ENCODE data around the gene PKD1. TPM values are rescaled to one million over a fixed set of nuclear protein-coding genes. Genes with fewer than 3 reads are reported as not detected.
"Not testable (repeated sequence)": the region's sequence is repeated elsewhere in the genome, so short reads cannot be mapped to it uniquely, and the experiment has no call there.

PKD1 gene
- total RNA-seq, 2 donors from 2014 or later, result 71.8 to 122 TPM

DNA sequence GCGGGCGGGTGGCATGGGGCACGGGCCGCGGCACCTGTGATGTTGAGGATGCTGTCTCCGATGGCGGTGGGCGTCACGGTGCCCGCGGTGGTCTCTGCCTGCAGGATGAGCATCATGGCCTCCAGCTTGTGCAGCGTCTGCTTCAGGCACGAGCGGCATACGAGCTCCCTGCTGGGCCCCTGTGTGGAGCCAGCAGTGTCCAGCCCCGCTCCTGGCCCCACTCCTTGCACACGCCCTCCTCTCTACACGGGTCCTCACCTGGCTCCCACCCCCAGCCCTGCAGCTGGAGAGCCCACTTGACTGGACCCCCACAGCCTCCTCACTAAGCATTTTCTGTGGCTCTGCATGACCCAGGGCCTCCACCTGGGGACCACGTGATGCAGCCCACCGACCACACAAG lies 31.2 kb downstream of the PKD1 start:
- H3K27me3 Mint-ChIP-seq; H3K4me1 Mint-ChIP-seq; ATAC-seq (replicated peaks); H3K27ac Mint-ChIP-seq; H3K4me3 Mint-ChIP-seq; H3K9me3 Mint-ChIP-seq: not testable (repeated sequence)
- peaks cover 15% of the 10 kb centered on the region for H3K36me3 Mint-ChIP-seq (ENCODE audit: low read depth)

DNA sequence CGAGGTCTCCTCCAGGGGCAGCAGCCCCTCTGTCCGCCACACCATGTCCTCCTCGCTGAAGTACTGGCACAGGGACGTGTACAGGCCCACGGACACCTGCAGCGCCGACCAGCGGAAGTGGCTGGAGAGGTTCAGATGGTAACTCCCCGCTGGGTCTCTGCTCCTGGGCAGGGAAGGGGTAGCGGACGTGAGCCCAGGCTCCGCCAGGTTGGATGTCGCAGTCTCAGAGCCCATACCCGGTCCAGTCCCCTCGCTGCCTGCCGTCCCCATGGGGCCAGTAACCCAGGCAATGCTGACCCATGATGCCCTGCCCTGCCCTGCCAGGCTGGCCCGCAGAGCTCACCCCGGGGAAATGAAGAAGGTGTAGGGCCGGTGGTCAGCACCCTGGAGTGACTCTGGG lies 33.2 kb downstream of the PKD1 start:
- Mint-ChIP-seq H3K4me1 (no peaks in the 10 kb centered on the region), H3K9me3 (no peaks in the 10 kb centered on the region), H3K36me3 (ENCODE audit: low read depth) (peaks cover 18% of the 10 kb centered on the region), H3K4me3 (no peak overlapping the region), H3K27ac (no peak overlapping the region), H3K27me3 (no peaks in the 10 kb centered on the region)
- no peak for ATAC-seq (replicated peaks)

GRCh38 chr16:2101581-2101980 lies 34.1 kb downstream of the PKD1 start:
- not testable (repeated sequence) for H3K27ac Mint-ChIP-seq; H3K27me3 Mint-ChIP-seq; H3K4me3 Mint-ChIP-seq; H3K9me3 Mint-ChIP-seq; ATAC-seq (replicated peaks); H3K4me1 Mint-ChIP-seq
- peaks cover 15% of the 10 kb centered on the region for H3K36me3 Mint-ChIP-seq (ENCODE audit: low read depth)

DNA sequence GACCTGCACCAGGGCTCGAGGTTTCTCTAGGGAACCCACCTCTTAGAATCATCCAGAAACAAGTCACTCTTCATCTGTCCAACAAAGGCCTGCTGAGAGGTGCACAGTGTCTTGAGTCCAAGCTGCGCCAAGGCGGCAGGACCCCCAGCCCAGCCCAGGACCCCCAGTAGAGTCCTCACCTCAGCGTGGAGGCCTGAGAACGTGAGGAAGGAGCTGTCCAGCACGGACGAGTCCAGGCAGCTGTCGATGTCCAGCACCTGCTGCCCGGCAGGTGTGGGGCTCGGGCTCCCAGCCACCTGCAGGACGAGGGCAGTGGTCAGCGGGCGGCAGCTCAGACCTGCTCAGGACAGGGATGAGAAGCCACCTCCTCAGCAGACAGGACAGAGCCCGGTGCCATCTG lies 38.0 kb downstream of the PKD1 start:
- not testable (repeated sequence) for H3K27ac Mint-ChIP-seq; H3K4me1 Mint-ChIP-seq; ATAC-seq (replicated peaks); H3K4me3 Mint-ChIP-seq; H3K9me3 Mint-ChIP-seq; H3K27me3 Mint-ChIP-seq
- H3K36me3 Mint-ChIP-seq (ENCODE audit: low read depth), result peaks cover 25% of the 10 kb centered on the region

DNA sequence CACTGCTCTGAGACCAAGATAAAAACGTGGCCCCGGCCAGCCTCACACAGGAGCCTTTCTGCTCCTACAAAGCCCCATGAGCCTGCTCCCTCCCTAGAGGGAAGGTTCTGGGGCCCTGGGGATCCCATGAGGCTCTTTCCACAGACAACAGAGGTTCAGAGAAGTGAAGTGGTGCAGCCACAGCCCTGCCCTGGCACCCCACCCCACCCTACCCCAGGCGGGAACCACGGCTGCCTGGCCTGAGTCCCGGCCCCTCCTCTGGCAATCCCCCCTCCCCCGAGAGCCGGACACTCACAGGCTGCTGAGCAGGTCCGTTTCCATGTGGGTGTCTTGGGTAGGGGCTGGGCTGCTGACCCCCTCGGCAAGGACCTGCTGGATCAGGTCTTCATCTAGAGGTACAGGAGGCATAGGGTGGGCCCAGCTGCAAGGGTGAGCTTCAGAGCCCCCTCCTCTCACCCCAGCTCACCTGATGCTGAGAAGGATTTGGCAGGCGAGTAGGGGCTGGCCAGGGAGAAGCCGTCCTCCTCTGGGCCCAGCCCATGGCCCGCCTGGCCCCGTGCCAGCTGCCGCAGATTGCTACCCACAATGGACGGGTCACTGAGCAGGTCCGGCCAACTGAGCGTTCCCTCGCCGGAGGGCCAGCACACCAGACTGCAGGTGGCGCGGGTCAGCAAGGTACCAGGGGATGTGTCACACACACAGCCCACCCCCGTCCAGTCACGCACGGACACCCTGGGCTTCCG lies 38.7 kb downstream of the PKD1 start:
- H3K9me3 Mint-ChIP-seq, result no peaks in the 10 kb centered on the region
- H3K36me3 Mint-ChIP-seq (ENCODE audit: low read depth), result peaks cover 25% of the 10 kb centered on the region
- H3K27ac Mint-ChIP-seq, result no peak overlapping the region
- H3K27me3 Mint-ChIP-seq, result no peaks in the 10 kb centered on the region
- no peak for ATAC-seq (replicated peaks)
- no peak overlapping the region for H3K4me3 Mint-ChIP-seq
- H3K4me1 Mint-ChIP-seq, result no peaks in the 10 kb centered on the region

DNA sequence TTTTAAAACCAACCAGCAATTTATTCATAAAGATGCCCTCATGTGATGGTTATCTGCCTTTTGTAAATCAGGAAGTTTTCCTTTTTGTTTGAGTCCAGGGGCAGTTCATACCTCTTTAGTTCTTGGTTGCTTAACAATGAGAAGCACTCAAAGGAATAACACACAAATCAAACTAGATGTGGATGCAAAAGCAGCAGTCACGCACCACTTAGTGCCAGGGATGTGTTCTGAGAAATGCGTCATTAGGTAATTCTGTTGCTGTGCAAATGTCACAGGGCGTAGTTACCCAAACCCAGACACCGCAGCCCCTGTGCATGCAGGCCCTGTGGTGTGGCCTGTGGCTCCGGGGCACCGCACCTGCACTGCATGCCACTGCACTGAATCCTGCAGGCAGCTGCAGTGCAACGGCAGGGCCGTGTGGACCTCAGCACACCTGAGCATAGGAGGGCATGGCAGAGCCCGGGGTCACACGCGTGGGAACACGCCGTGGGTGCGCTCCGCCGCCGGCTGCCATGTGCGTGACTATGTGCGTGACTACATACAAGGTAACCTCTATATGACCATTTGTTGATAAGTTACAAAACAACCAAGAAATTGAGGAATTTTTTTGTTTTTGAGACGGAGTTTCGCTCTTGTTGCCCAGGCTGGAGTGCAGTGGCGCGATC lies 39.6 kb downstream of the PKD1 start:
- no peaks in the 10 kb centered on the region for H3K4me1 Mint-ChIP-seq

GRCh38 chr16:2095315-2095853 lies 40.3 kb downstream of the PKD1 start:
- no peak for ATAC-seq (replicated peaks)
- no peaks in the 10 kb centered on the region for H3K4me1 Mint-ChIP-seq
- no peak overlapping the region for H3K27ac Mint-ChIP-seq
- H3K9me3 Mint-ChIP-seq, result no peaks in the 10 kb centered on the region
- no peaks in the 10 kb centered on the region for H3K27me3 Mint-ChIP-seq
- peaks cover 16% of the 10 kb centered on the region for H3K36me3 Mint-ChIP-seq (ENCODE audit: low read depth)
- no peak overlapping the region for H3K4me3 Mint-ChIP-seq

More for the DNA sequence above, 39.6 kb downstream of the PKD1 start:
- no peak overlapping the region for H3K4me3 Mint-ChIP-seq
- H3K27ac Mint-ChIP-seq, result no peak overlapping the region
- H3K9me3 Mint-ChIP-seq, result no peaks in the 10 kb centered on the region
- peaks cover 20% of the 10 kb centered on the region for H3K36me3 Mint-ChIP-seq (ENCODE audit: low read depth)
- ATAC-seq (replicated peaks), result no peak
- H3K27me3 Mint-ChIP-seq, result no peaks in the 10 kb centered on the region

GRCh38 chr16:2093793-2094192 lies 41.9 kb downstream of the PKD1 start:
- no peak for ATAC-seq (replicated peaks)
- no peaks in the 10 kb centered on the region for H3K4me1 Mint-ChIP-seq

DNA sequence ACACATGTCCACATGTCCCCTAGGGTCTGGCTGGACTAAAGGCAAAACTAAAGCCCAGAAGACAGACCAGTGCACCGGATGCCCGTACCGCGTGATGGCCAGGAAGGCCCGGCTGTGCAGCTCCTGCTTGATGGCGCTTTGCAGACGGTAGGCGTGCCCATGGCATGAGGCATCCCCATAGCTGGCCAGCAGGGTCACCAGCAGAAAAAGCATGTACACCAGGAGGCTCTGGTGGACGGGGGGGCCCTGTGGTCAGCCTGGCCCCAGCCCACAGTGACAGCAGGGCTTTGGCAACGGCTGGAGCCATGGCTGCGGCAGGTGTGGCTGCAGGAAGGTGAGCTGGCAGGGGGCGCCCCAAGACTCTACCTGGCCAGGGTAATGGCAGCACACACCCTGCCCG lies 42.8 kb downstream of the PKD1 start:
- ATAC-seq (replicated peaks), result no peak
- Mint-ChIP-seq H3K4me3 (no peak overlapping the region), H3K36me3 (ENCODE audit: low read depth) (peaks cover 22% of the 10 kb centered on the region), H3K27ac (no peak overlapping the region), H3K9me3 (no peaks in the 10 kb centered on the region), H3K27me3 (no peaks in the 10 kb centered on the region), H3K4me1 (no peaks in the 10 kb centered on the region)

More at GRCh38 chr16:2093793-2094192, 41.9 kb downstream of the PKD1 start:
- H3K36me3 Mint-ChIP-seq (ENCODE audit: low read depth), result peaks cover 16% of the 10 kb centered on the region
- H3K4me3 Mint-ChIP-seq, result no peak overlapping the region
- H3K9me3 Mint-ChIP-seq, result no peaks in the 10 kb centered on the region
- no peak overlapping the region for H3K27ac Mint-ChIP-seq
- H3K27me3 Mint-ChIP-seq, result no peaks in the 10 kb centered on the region

- ATAC-seq (replicated peaks), result no peak
- H3K4me3 Mint-ChIP-seq, result no peak overlapping the region
- H3K36me3 Mint-ChIP-seq (ENCODE audit: low read depth), result peaks cover 22% of the 10 kb centered on the region
- H3K27ac Mint-ChIP-seq, result no peak overlapping the region
- H3K4me1 Mint-ChIP-seq, result no peaks in the 10 kb centered on the region
- no peaks in the 10 kb centered on the region for H3K27me3 Mint-ChIP-seq
- no peaks in the 10 kb centered on the region for H3K9me3 Mint-ChIP-seq
Observed at GRCh38 chr16:2092256-2092620, 43.5 kb downstream of the PKD1 start.

- ATAC-seq (replicated peaks), result no peak
- H3K9me3 Mint-ChIP-seq, result no peaks in the 10 kb centered on the region
- no peaks in the 10 kb centered on the region for H3K27me3 Mint-ChIP-seq
- H3K4me3 Mint-ChIP-seq, result no peak overlapping the region
- no peak overlapping the region for H3K27ac Mint-ChIP-seq
- no peaks in the 10 kb centered on the region for H3K4me1 Mint-ChIP-seq
- H3K36me3 Mint-ChIP-seq (ENCODE audit: low read depth), result peaks cover 22% of the 10 kb centered on the region
Observed at GRCh38 chr16:2091547-2092255, 44.0 kb downstream of the PKD1 start.

- no peaks in the 10 kb centered on the region for H3K9me3 Mint-ChIP-seq
- ATAC-seq (replicated peaks), result peak; percentile 27
- H3K27ac Mint-ChIP-seq, result no peak overlapping the region
- H3K36me3 Mint-ChIP-seq (ENCODE audit: low read depth), result peaks cover 16% of the 10 kb centered on the region
- H3K4me1 Mint-ChIP-seq, result no peaks in the 10 kb centered on the region
- H3K4me3 Mint-ChIP-seq, result no peak overlapping the region
- H3K27me3 Mint-ChIP-seq, result no peaks in the 10 kb centered on the region
Observed at GRCh38 chr16:2090777-2091546, 44.7 kb downstream of the PKD1 start.

DNA sequence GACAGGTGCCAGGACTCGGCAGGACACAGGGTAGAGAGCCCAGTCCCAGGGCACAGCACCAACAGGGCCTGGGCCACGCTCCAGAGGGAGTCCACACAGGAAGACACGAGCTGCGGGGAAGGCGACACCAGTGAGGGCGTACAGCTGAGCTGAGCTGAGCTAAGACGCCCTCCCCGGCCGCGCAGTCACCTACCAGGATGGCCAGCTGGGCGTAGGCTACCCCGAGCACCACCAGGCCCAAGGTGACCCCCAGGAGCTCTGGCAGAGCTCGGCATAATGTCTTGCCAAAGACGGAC lies 45.3 kb downstream of the PKD1 start:
- H3K4me3 Mint-ChIP-seq, result no peak overlapping the region
- no peak for ATAC-seq (replicated peaks)
- no peaks in the 10 kb centered on the region for H3K4me1 Mint-ChIP-seq
- H3K27me3 Mint-ChIP-seq, result no peaks in the 10 kb centered on the region
- H3K9me3 Mint-ChIP-seq, result no peaks in the 10 kb centered on the region
- peaks cover 11% of the 10 kb centered on the region for H3K36me3 Mint-ChIP-seq (ENCODE audit: low read depth)
- H3K27ac Mint-ChIP-seq, result no peak overlapping the region

GRCh38 chr16:2089706-2090480 lies 45.8 kb downstream of the PKD1 start:
- Mint-ChIP-seq H3K36me3 (ENCODE audit: low read depth) (peaks cover 11% of the 10 kb centered on the region), H3K27ac (no peak overlapping the region), H3K27me3 (no peaks in the 10 kb centered on the region), H3K9me3 (no peaks in the 10 kb centered on the region), H3K4me1 (no peaks in the 10 kb centered on the region), H3K4me3 (no peak overlapping the region)
- no peak for ATAC-seq (replicated peaks)
